ENCODE measurements around the gene MAPKAP1.

The MAPKAP1 gene

GRCh38 chr9:125517577-125517976 lies 189.4 kb downstream of the MAPKAP1 start:
- no peak overlapping the region for H3K4me3 ChIP-seq (ENCODE audit: low read length)
- no peak for TF ChIP-seq ZNF274 (IDR thresholded peaks at IDR 0.05; ENCODE audit: low read depth, low read length)

GRCh38 chr9:125515983-125516940 lies 190.7 kb downstream of the MAPKAP1 start:
- H3K4me3 ChIP-seq (ENCODE audit: low read length) = no peak overlapping the region
- TF ChIP-seq ZNF274 (IDR thresholded peaks at IDR 0.05; ENCODE audit: low read depth, low read length) = no peak

DNA sequence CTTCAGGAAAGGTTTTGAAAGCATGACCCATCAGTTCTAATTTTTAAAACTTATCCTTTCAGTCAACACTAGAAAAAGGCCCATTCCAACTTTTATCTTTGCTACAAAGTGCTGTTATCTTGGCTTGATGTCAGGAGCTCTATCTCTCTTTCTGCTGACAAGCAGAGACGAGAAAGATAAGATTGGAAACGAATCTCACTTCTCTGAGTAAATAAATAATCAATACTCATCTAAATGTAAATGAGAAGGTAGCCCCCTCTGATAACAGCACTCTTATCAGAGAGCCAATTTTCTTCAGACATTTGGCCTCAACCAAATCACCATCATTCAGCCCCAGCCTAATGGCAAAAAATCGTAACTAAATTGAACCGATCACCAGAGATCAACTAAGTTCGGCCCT lies 191.7 kb downstream of the MAPKAP1 start:
- no peak for TF ChIP-seq ZNF274 (IDR thresholded peaks at IDR 0.05; ENCODE audit: low read depth, low read length)
- H3K4me3 ChIP-seq (ENCODE audit: low read length) = no peak overlapping the region

GRCh38 chr9:125514468-125514867 lies 192.5 kb downstream of the MAPKAP1 start:
- TF ChIP-seq ZNF274 (IDR thresholded peaks at IDR 0.05; ENCODE audit: low read depth, low read length) = no peak
- no peak overlapping the region for H3K4me3 ChIP-seq (ENCODE audit: low read length)

GRCh38 chr9:125513668-125514413 lies 193.2 kb downstream of the MAPKAP1 start:
- H3K4me3 ChIP-seq (ENCODE audit: low read length) = peak overlapping the region; percentile 17; the same call in 1 of the 2 replicates
- no peak for TF ChIP-seq ZNF274 (IDR thresholded peaks at IDR 0.05; ENCODE audit: low read depth, low read length)

- H3K4me3 ChIP-seq (ENCODE audit: low read length) = no peak overlapping the region; the same call in 1 of the 2 replicates
- no peak for TF ChIP-seq ZNF274 (IDR thresholded peaks at IDR 0.05; ENCODE audit: low read depth, low read length)
Measured at GRCh38 chr9:125513303-125513667, 193.7 kb downstream of the MAPKAP1 start.

- no peak overlapping the region for H3K4me3 ChIP-seq (ENCODE audit: low read length)
- no peak for TF ChIP-seq ZNF274 (IDR thresholded peaks at IDR 0.05; ENCODE audit: low read depth, low read length)
Measured at GRCh38 chr9:125511789-125512660, 195.0 kb downstream of the MAPKAP1 start.

- no peak overlapping the region for H3K4me3 ChIP-seq (ENCODE audit: low read length)
- no peak for TF ChIP-seq ZNF274 (IDR thresholded peaks at IDR 0.05; ENCODE audit: low read depth, low read length)
Measured at GRCh38 chr9:125510980-125511379, 196.0 kb downstream of the MAPKAP1 start.

GRCh38 chr9:125509476-125509875 lies 197.5 kb downstream of the MAPKAP1 start:
- TF ChIP-seq ZNF274 (IDR thresholded peaks at IDR 0.05; ENCODE audit: low read depth, low read length) = no peak
- no peak overlapping the region for H3K4me3 ChIP-seq (ENCODE audit: low read length)

DNA sequence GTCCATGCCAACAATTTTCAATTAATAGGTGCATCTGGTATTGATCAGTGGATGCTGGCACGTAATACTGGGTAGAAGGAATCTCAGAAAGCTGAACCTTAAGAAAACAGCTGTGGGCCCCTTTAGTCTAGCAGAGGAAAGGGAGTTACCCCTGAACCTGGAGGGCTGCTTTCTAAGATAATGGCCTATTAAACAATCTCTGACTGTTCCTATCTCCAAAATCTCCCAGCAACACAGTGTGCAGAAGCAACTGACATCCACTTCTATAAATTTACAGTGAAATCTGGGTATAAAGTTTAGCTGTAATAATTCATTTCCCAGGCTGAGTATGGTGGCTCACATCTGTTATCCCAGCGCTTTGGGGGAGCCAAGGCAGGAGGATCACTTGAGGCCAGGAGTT lies 198.8 kb downstream of the MAPKAP1 start:
- TF ChIP-seq ZNF274 (IDR thresholded peaks at IDR 0.05; ENCODE audit: low read depth, low read length) = no peak
- no peak overlapping the region for H3K4me3 ChIP-seq (ENCODE audit: low read length)

DNA sequence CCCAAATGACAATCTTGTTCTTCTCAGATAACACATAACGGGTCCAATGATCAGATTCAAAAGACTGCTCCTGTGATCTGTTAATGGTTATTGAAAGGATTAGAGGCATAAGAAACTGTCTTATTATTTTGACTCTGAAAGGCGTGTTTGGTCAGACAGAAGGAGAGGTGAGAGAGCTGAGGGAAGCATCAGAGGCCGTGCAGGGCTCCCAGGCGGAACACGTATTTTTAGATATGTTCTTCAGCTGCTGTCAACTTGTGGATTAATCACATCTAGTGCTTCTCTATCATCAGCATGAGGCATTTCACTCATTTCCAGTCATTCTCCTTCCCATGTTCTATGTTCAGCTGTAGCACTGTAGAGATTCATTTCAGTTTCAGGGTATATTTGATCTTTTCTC lies 199.8 kb downstream of the MAPKAP1 start:
- no peak overlapping the region for H3K4me3 ChIP-seq (ENCODE audit: low read length)
- no peak for TF ChIP-seq ZNF274 (IDR thresholded peaks at IDR 0.05; ENCODE audit: low read depth, low read length)

DNA sequence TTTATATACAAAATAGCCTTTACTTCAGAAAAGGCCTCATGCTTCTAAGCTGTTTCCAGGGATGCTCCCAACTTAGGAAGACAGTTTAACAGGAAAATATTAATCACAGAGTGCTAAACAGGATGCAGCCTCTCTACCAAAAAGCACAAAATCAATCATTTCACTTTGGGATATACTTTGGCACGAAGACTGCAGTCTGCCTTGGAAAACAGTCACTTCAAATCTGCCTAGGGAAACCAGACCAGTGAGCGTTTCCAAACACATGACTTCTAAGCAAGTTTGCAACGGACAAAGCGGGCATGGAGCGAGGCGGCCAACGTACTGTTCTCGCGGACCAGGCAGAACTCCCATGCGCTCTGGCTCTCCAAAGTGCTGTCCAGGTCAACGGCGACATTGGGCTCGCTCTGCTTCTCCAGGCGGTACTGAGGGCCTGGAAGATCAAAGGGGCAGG lies 201.0 kb downstream of the MAPKAP1 start:
- H3K4me3 ChIP-seq (ENCODE audit: low read length) = no peak overlapping the region
- no peak for TF ChIP-seq ZNF274 (IDR thresholded peaks at IDR 0.05; ENCODE audit: low read depth, low read length)

DNA sequence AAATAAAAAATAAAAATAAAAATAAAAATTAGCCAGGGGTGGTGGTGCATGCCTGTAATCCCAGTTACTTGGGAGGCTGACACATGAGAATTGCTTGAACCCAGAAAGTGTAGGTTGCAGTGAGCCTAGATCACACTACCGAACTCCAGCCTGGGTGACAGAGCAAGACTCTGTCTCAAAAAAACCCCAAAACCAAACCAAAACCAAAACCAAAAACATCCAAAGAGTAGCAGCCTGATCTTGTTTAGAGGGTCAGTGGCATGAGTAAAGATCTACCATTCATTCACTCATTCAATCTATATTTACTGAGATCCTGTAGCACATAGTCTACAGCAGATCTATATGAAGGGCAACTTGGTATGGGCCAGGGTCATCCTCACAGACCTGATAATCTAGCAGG lies 202.4 kb downstream of the MAPKAP1 start:
- H3K4me3 ChIP-seq (ENCODE audit: low read length) = no peak overlapping the region
- TF ChIP-seq ZNF274 (IDR thresholded peaks at IDR 0.05; ENCODE audit: low read depth, low read length) = no peak

DNA sequence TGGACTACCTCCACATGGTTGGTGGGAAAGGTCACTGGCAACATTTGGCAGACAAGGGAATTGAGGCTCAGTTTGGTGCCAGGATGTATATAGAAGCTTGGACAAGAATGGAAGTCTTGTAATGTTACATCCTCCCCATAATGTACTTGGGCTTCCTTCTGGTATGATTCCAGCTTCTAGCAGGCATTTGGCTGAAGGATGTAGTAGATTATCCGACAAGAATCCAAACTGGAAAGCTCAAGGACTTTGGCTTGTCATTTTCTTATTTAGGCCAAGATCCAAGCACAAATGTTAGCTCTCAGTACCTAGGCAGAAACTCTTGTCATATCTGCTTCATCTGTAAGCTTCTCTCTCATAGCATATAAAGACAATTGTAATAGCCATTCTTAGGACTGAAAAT lies 209.1 kb downstream of the MAPKAP1 start:
- TF ChIP-seq ZNF274 (IDR thresholded peaks at IDR 0.05; ENCODE audit: low read depth, low read length) = no peak

More for the DNA sequence above, 209.1 kb downstream of the MAPKAP1 start:
- no peak overlapping the region for H3K4me3 ChIP-seq (ENCODE audit: low read length)
